Measurements from ENCODE around the gene CDC42EP4. TPM values are rescaled to one million over a fixed set of nuclear protein-coding genes. Genes with fewer than 3 reads are reported as not detected.
"Not testable (repeated sequence)": the region's sequence is repeated elsewhere in the genome, so short reads cannot be mapped to it uniquely, and the experiment has no call there.

Gene CDC42EP4
- total RNA-seq, 2 donors from 2014 or later, result 38.5 to 49.7 TPM

DNA sequence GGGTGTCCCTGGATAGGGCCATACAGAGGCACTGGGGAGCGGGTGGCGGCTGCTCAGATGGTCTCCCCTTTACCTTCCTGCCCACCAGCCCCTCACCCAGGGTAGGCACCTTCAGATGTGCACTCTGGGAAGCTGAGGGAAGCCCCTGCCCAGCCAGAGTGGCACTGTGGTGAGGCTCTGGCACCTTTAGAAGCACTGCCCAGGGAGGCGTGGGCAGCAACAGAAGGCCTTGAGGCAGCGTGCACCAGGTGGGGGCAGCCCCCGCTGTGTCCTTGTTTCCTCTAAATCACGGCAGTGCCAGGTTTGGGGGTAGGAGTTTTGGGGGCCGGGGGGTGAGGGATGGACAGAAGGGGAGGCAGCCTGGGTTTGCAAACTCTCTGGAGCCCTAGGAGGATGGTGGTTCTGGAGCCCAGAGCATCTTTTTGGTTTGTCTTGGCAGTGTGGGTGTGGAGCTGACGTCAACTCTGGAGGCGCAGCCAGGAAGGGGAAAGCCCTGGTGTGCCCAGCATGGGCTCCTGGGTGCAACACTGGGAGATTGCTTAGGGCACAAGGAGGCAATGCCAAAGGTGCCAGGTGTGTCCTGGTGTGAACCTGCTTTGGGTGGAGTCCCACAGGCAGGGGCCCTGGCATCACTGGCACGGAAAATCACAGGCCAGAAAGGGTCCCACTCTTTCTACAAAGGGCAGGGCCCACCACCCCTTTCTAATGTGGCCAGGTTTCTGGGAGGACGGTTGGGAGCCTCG, 23.1 kb upstream of the CDC42EP4 start:
- no peaks in the 10 kb centered on the region for H3K36me3 Mint-ChIP-seq (ENCODE audit: low read depth)
- Histone ChIP-seq H3K27ac (ENCODE audit: low read depth, low read length) (no peak overlapping the region), H3K9ac (ENCODE audit: extremely low read depth, low read length, poor library complexity, severe bottlenecking) (no peak overlapping the region), H3K27me3 (ENCODE audit: control insufficient read depth, insufficient read depth, low read length, poor library complexity, severe bottlenecking) (no peaks in the 10 kb centered on the region), H3K9me3 (ENCODE audit: control insufficient read depth, low read length) (no peaks in the 10 kb centered on the region), H3K36me3 (ENCODE audit: control insufficient read depth, insufficient read depth, low read length) (no peaks in the 10 kb centered on the region), H3K4me3 (ENCODE audit: low read length) (no peak overlapping the region), H3K4me1 (ENCODE audit: control insufficient read depth, insufficient read depth, low read length) (no peaks in the 10 kb centered on the region)
- H3K9me3 Mint-ChIP-seq, result no peaks in the 10 kb centered on the region
- WGBS, 2 experiments (ENCODE audit: insufficient coverage in 1 of 2, insufficient read length in 1 of 2), result 67 to 81% methylated on average over 3 to 12 of the region's 12 CpGs
- no peak overlapping the region for H3K4me3 Mint-ChIP-seq
- H3K27ac Mint-ChIP-seq, result no peak overlapping the region
- H3K4me1 Mint-ChIP-seq, result peaks cover 14% of the 10 kb centered on the region
- H3K27me3 Mint-ChIP-seq (ENCODE audit: insufficient read depth), result no peaks in the 10 kb centered on the region
- TF ChIP-seq, protein P1, sequence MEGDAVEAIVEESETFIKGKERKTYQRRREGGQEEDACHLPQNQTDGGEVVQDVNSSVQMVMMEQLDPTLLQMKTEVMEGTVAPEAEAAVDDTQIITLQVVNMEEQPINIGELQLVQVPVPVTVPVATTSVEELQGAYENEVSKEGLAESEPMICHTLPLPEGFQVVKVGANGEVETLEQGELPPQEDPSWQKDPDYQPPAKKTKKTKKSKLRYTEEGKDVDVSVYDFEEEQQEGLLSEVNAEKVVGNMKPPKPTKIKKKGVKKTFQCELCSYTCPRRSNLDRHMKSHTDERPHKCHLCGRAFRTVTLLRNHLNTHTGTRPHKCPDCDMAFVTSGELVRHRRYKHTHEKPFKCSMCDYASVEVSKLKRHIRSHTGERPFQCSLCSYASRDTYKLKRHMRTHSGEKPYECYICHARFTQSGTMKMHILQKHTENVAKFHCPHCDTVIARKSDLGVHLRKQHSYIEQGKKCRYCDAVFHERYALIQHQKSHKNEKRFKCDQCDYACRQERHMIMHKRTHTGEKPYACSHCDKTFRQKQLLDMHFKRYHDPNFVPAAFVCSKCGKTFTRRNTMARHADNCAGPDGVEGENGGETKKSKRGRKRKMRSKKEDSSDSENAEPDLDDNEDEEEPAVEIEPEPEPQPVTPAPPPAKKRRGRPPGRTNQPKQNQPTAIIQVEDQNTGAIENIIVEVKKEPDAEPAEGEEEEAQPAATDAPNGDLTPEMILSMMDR (conservative IDR thresholded peaks at IDR 0.05), result no peak
- DNase-seq, result no peak

DNA sequence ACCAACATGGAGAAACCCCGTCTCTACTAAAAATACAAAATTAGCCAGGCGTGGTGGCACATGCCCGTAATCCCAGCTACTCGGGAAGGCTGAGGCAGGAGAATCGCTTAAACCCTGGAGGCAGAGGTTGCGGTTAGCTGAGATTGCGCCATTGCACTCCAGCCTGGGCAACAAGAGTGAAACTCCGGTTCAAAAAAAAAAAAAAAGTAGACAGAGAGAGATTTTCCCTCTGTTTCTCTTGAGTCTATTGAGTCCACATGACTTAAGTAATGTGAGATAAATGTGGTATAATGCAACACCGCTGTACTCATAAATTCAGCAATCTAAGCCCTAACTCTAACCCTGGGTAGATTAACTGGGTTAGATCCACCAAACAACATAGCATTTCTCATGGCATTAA, 21.6 kb upstream of the CDC42EP4 start:
- H3K27ac Mint-ChIP-seq; H3K9ac ChIP-seq (ENCODE audit: extremely low read depth, low read length, poor library complexity, severe bottlenecking): not testable (repeated sequence)

DNA sequence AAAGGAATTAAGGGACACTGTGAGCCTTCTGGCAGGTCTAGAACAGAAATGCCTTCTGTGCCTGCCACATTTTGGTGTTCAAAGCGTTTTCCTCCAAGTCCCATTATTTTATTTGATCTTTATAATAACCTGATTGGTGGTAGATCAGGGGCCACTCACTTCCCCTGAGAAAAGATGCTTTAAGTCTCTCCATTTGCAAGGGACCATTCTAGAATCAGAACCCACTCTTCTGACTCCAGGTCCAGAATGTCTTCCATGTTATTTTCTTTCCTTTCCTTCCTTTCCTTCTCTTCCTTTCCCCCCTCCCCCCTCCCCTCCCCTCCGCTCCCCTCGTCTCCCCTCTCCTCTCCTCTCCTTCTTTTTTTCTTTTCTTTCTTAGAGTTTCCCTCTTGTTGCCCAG, 19.3 kb upstream of the CDC42EP4 start:
- H3K27me3 ChIP-seq (ENCODE audit: control insufficient read depth, insufficient read depth, low read length, poor library complexity, severe bottlenecking), result no peaks in the 10 kb centered on the region
- TF ChIP-seq, protein P1 (conservative IDR thresholded peaks at IDR 0.05), result no peak
- 60% methylated on average over 3 of the region's 3 CpGs; no CpG with 5 or more reads in 1 of the 2 experiments for WGBS, 2 experiments (ENCODE audit: insufficient coverage in 1 of 2, insufficient read length in 1 of 2)
- no peaks in the 10 kb centered on the region for H3K9me3 Mint-ChIP-seq
- no peak overlapping the region for H3K27ac Mint-ChIP-seq
- no peaks in the 10 kb centered on the region for H3K36me3 ChIP-seq (ENCODE audit: control insufficient read depth, insufficient read depth, low read length)
- H3K4me1 ChIP-seq (ENCODE audit: control insufficient read depth, insufficient read depth, low read length), result no peaks in the 10 kb centered on the region
- no peak overlapping the region for H3K4me3 Mint-ChIP-seq
- H3K36me3 Mint-ChIP-seq (ENCODE audit: low read depth), result no peaks in the 10 kb centered on the region
- H3K9me3 ChIP-seq (ENCODE audit: control insufficient read depth, low read length), result no peaks in the 10 kb centered on the region
- H3K9ac ChIP-seq (ENCODE audit: extremely low read depth, low read length, poor library complexity, severe bottlenecking), result no peak overlapping the region
- no peaks in the 10 kb centered on the region for H3K4me1 Mint-ChIP-seq
- no peak overlapping the region for H3K27ac ChIP-seq (ENCODE audit: low read depth, low read length)
- no peak overlapping the region for H3K4me3 ChIP-seq (ENCODE audit: low read length)
- peaks cover 1% of the 10 kb centered on the region for H3K27me3 Mint-ChIP-seq (ENCODE audit: insufficient read depth)
- no peak for DNase-seq

More for the DNA sequence above, 21.6 kb upstream of the CDC42EP4 start:
- H3K36me3 Mint-ChIP-seq (ENCODE audit: low read depth); H3K36me3 ChIP-seq (ENCODE audit: control insufficient read depth, insufficient read depth, low read length); H3K27me3 Mint-ChIP-seq (ENCODE audit: insufficient read depth); H3K27me3 ChIP-seq (ENCODE audit: control insufficient read depth, insufficient read depth, low read length, poor library complexity, severe bottlenecking); H3K4me1 ChIP-seq (ENCODE audit: control insufficient read depth, insufficient read depth, low read length); H3K27ac ChIP-seq (ENCODE audit: low read depth, low read length); H3K9me3 ChIP-seq (ENCODE audit: control insufficient read depth, low read length); H3K4me3 ChIP-seq (ENCODE audit: low read length); H3K9me3 Mint-ChIP-seq; DNase-seq; H3K4me3 Mint-ChIP-seq: not testable (repeated sequence)
- WGBS, 2 experiments (ENCODE audit: insufficient coverage in 1 of 2, insufficient read length in 1 of 2), result 92 to 98% methylated on average over 7 to 8 of the region's 9 CpGs
- peaks cover 11% of the 10 kb centered on the region for H3K4me1 Mint-ChIP-seq
